HG02852 (cell line): ENCODE measurements around the gene FAM237A.

Experiments used
- ATAC-seq: cut with Tn5 transposase; IDR thresholded peaks from one replicate; pipeline ENCODE4 v1.9.1; 2021; ENCODE audit warnings: mild to moderate bottlenecking, moderate library complexity; ENCODE audit not compliant: unreplicated experiment

The FAM237A gene

GRCh38 chr2:206688453-206688852, 46.2 kb downstream of the FAM237A start:
- ATAC-seq: no peak

- ATAC-seq: no peak
Observed at GRCh38 chr2:206688990-206689389, 46.7 kb downstream of the FAM237A start.

- no peak for ATAC-seq
Observed at GRCh38 chr2:206692971-206693370, 50.7 kb downstream of the FAM237A start.

GRCh38 chr2:206693399-206694137, 51.3 kb downstream of the FAM237A start:
- ATAC-seq: no peak

- ATAC-seq: no peak
Observed at GRCh38 chr2:206696910-206697309, 54.6 kb downstream of the FAM237A start.

- ATAC-seq: no peak
Observed at GRCh38 chr2:206698811-206699210, 56.5 kb downstream of the FAM237A start.
